Neutrophil (primary cell): ENCODE results near the gene PRDM5.

ENCODE experiments used
- H3K27ac ChIP-seq: fragments of 200-600 bp; sonication (generic); 2 replicates; pipeline ENCODE4 v1.5.1; 2016; ENCODE audit warnings: mild to moderate bottlenecking, moderate library complexity
- H3K27me3 ChIP-seq: fragments of 200-600 bp; sonication (generic); 2 replicates; pipeline ENCODE4 v1.6.0; 2016; ENCODE audit warnings: mild to moderate bottlenecking
- H3K36me3 ChIP-seq: fragments of 200-600 bp; sonication (generic); 2 replicates; pipeline ENCODE4 v1.5.1; 2017
- H3K4me1 ChIP-seq, 2 experiments: fragments of 200-600 bp in 1 of 2; sonication (generic) in 1 of 2; 1 replicate in 1 of 2; 2 replicates in 1 of 2; pipeline versions ENCODE4 v1.5.1 to v1.6.1; 2013 to 2016; ENCODE audit warnings: low read depth in 1 of 2, low read length in 1 of 2, mild to moderate bottlenecking in 1 of 2, moderate library complexity in 1 of 2; ENCODE audit not compliant: control insufficient read depth in 1 of 2, insufficient read depth in 1 of 2
- H3K4me3 ChIP-seq, 2 experiments: fragments of 200-600 bp in 1 of 2; sonication (generic) in 1 of 2; 1 replicate in 1 of 2; 2 replicates in 1 of 2; pipeline ENCODE4 v1.5.1; 2013 to 2016; ENCODE audit warnings: low read depth in 1 of 2, low read length in 1 of 2, mild to moderate bottlenecking in 1 of 2, moderate library complexity in 1 of 2
- H3K9me3 ChIP-seq: fragments of 200-600 bp; sonication (generic); 2 replicates; pipeline ENCODE4 v1.5.1; 2016
- TF ChIP-seq, protein P1 (sequence below): fragments of 200-600 bp; sonication (generic); IDR thresholded peaks from 2 replicates; pipeline ENCODE4 v1.5.1; 2016; ENCODE audit warnings: antibody characterized with exemption

The PRDM5 gene

DNA sequence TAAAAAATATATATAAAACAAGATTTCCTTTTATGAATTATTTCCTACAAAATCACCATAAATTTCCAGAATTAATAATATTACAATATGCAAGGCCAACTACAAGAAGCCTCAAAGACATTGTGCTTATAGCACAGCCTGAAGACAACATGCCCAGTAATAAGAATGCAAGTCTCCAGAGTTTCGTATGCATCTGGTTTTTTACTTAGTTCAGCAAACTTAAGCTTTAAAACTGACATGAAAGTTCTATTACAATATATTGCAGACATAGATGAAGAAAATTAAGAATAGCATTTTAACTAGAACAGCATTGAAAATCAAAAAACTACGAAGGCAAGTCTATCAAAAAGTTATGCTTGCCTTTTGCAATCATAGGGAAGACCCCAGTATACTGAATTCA is 107.6 kb downstream of the PRDM5 start:
- no peaks in the 10 kb centered on the region for H3K36me3 ChIP-seq
- no peaks in the 10 kb centered on the region for H3K27me3 ChIP-seq
- peak overlapping the region; percentile 51 to 54 for H3K4me3 ChIP-seq
- no peaks in the 10 kb centered on the region for H3K9me3 ChIP-seq
- peak overlapping the region; percentile 78 for H3K27ac ChIP-seq
- peaks cover 29 to 30% of the 10 kb centered on the region in 2 experiments for H3K4me1 ChIP-seq
- TF ChIP-seq, protein P1, sequence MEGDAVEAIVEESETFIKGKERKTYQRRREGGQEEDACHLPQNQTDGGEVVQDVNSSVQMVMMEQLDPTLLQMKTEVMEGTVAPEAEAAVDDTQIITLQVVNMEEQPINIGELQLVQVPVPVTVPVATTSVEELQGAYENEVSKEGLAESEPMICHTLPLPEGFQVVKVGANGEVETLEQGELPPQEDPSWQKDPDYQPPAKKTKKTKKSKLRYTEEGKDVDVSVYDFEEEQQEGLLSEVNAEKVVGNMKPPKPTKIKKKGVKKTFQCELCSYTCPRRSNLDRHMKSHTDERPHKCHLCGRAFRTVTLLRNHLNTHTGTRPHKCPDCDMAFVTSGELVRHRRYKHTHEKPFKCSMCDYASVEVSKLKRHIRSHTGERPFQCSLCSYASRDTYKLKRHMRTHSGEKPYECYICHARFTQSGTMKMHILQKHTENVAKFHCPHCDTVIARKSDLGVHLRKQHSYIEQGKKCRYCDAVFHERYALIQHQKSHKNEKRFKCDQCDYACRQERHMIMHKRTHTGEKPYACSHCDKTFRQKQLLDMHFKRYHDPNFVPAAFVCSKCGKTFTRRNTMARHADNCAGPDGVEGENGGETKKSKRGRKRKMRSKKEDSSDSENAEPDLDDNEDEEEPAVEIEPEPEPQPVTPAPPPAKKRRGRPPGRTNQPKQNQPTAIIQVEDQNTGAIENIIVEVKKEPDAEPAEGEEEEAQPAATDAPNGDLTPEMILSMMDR, result no peak

DNA sequence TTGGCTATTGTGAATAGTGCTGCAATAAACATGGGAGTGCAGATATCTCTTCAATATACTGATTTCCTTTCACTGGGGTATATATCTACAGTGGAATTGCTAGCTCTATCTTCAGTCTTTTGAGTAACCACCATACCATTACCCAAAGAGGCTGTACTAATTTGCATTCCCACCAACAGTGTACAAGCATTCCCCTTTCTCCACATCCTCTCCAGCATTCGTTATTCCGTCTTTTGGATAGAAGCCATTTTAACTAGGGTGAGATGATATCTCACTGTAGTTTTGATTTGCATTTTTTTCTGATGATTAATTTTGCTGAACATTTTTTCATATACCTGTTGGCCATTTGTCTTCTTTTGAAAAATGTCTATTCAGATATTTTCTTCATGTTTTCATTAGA is 110.3 kb downstream of the PRDM5 start:
- Histone ChIP-seq H3K27me3 (no peaks in the 10 kb centered on the region), H3K36me3 (peaks cover 18% of the 10 kb centered on the region), H3K4me1 (peaks cover 27 to 28% of the 10 kb centered on the region in 2 experiments), H3K27ac (no peak overlapping the region), H3K9me3 (no peaks in the 10 kb centered on the region), H3K4me3 (no peak overlapping the region)
- TF ChIP-seq, protein P1, result no peak

DNA sequence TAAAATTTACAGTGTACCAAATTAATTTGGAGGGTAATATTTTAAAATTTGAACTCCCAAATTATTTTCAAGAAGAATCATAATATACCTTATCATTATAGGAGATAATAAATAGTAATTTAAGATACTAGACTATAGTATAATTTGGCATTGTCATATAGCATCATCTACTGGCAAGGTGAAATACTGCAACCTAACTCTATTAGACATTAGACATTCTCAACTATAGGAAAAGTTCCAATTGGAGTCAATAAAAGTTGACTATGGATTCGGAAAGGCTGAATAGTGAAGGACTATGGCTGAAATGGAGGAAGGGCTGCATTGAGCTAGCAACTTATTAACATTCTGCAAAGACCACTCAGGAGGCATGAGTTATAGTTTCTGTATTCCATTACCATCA is 113.0 kb downstream of the PRDM5 start:
- TF ChIP-seq, protein P1, result no peak
- Histone ChIP-seq H3K27me3 (no peaks in the 10 kb centered on the region), H3K36me3 (peaks cover 18% of the 10 kb centered on the region), H3K9me3 (no peaks in the 10 kb centered on the region), H3K4me3 (no peak overlapping the region), H3K27ac (no peak overlapping the region), H3K4me1 (peaks cover 11 to 16% of the 10 kb centered on the region in 2 experiments)

DNA sequence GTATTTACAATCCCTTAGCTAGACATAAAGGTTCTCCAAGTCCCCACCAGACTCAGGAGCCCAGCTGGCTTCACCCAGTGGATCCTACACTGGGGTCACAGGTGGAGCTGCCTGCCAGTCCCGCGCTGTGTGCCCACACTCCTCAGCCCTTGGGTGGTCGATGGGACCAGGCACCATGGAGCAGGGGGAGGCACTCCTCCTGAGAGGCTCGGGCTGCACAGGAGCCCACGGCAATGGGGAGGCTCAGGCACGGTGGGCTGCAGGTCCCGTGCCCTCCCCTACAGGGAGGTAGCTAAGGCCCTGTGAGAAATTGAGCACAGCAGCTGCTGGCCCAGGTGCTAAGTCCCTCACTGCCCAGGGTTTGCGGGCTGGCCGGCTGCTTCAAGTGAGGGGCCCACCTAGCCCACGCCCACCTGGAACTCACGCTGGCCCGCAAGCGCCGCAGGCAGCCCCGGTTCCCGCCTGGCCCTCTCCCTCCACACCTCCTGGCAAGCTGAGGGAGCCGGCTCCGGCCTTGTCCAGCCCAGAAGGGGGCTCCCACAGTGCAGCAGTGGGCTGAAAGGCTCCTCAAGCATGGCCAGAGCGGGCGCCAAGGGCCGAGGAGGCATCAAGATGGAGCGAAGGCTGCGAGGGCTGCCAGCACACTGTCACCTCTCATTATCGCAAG is 113.9 kb downstream of the PRDM5 start:
- Histone ChIP-seq H3K27me3 (no peaks in the 10 kb centered on the region), H3K27ac (no peak overlapping the region), H3K4me1 (peaks cover 2 to 7% of the 10 kb centered on the region in 2 experiments), H3K9me3 (no peaks in the 10 kb centered on the region), H3K4me3 (no peak overlapping the region), H3K36me3 (peaks cover 18% of the 10 kb centered on the region)
- TF ChIP-seq, protein P1, result no peak

DNA sequence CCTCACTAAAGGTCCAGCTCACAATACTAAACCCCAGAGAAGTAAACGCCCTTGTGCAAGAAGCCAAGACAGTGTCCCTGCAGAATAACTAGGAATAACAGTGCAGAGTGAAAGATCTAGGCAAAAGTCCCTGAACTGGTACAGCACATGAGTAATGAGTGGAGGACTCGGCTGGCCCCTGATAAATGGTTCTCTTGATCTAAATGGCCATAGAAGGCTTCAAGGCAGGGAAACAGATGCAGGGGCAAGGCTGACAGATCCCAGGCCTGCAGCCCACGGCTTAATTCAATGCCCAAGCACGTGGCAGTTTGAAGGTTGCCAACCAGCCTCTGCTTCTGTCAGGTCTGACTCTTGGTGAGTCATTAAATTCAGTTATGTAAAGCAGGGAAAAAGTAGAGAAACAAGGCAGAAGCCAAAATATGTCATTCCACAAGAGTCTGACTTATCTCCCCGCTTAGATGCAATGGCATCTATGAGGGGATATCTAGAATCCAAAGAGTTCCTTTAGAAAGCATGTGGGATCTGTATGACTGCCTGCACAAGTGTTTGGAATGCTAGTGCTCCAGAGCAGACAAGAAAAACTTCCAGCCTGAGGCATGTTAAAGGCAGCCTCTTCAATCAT is 121.3 kb downstream of the PRDM5 start:
- no peak overlapping the region for H3K27ac ChIP-seq
- H3K9me3 ChIP-seq, result no peaks in the 10 kb centered on the region
- H3K27me3 ChIP-seq, result no peaks in the 10 kb centered on the region
- no peaks in the 10 kb centered on the region for H3K4me1 ChIP-seq
- H3K4me3 ChIP-seq, result no peak overlapping the region
- peaks cover 34% of the 10 kb centered on the region for H3K36me3 ChIP-seq
- TF ChIP-seq, protein P1, result no peak
